Measurements from ENCODE around the gene ADAMTS19. TPM values are rescaled to one million over a fixed set of nuclear protein-coding genes. Genes with fewer than 3 reads are reported as not detected.

Gene ADAMTS19
- total RNA-seq, 4 donors from 2014 or later, result 0.51 to 0.88 TPM; not detected in 2

DNA sequence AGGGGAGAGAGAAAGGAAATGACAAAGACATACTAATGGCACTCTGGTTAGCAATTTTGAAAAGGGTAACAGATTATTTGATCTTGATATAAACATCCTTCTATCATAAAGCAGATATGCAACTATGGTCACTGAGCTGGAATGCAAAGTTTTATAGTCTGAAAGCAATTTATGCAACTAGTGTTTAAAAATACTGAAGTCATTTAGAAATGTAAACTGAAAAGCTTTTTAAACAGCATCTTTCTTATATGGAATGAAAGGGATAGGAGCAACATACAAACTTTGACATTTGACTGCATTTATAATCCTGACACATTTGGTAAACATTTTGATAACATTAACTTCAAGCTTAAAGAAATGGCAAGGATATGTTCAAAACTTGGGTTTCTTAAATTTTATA is 28.7 kb upstream of the ADAMTS19 start:
- TF ChIP-seq, protein P1, sequence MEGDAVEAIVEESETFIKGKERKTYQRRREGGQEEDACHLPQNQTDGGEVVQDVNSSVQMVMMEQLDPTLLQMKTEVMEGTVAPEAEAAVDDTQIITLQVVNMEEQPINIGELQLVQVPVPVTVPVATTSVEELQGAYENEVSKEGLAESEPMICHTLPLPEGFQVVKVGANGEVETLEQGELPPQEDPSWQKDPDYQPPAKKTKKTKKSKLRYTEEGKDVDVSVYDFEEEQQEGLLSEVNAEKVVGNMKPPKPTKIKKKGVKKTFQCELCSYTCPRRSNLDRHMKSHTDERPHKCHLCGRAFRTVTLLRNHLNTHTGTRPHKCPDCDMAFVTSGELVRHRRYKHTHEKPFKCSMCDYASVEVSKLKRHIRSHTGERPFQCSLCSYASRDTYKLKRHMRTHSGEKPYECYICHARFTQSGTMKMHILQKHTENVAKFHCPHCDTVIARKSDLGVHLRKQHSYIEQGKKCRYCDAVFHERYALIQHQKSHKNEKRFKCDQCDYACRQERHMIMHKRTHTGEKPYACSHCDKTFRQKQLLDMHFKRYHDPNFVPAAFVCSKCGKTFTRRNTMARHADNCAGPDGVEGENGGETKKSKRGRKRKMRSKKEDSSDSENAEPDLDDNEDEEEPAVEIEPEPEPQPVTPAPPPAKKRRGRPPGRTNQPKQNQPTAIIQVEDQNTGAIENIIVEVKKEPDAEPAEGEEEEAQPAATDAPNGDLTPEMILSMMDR (IDR thresholded peaks at IDR 0.05; ENCODE audit: low read depth), result no peak

DNA sequence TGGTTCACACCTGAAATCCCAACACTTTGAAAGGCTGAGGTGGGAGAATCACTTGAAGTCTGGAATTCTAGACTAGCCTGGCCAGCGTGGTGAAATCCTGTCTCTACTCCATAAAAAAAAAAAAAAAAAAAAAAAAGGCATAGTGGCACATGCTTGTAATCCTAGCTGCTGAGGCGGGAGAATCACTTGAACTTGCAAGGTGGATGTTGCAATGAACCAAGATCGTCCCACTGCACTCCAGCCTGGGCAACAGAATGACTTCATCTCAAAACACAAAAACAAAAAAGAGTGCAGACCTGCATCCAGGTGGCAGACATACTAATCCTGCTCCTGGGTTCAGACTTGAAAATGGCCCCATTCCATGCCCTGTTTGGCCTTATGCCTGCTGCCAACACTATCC is 21.8 kb upstream of the ADAMTS19 start:
- TF ChIP-seq, protein P1 (IDR thresholded peaks at IDR 0.05; ENCODE audit: low read depth), result no peak

DNA sequence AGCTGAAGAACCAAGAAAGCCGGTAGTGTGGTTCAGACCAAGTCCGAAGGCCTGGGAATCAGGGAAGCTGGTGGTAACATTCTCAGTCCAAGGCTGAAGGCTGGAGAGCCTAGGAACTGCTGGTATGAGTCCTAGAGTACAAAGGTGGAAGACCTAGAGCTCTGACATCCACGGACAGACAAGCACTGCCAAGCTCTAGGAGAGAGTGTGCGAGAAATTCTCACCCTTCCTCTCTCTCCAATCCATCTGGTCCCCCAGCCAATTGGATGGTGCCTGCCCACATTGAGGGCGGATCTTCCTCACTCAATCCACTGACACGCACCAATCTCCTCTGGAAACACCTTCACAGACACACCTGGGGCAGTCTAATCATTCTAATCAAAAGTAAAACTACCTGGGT is 19.7 kb upstream of the ADAMTS19 start:
- TF ChIP-seq, protein P1 (IDR thresholded peaks at IDR 0.05; ENCODE audit: low read depth), result no peak

DNA sequence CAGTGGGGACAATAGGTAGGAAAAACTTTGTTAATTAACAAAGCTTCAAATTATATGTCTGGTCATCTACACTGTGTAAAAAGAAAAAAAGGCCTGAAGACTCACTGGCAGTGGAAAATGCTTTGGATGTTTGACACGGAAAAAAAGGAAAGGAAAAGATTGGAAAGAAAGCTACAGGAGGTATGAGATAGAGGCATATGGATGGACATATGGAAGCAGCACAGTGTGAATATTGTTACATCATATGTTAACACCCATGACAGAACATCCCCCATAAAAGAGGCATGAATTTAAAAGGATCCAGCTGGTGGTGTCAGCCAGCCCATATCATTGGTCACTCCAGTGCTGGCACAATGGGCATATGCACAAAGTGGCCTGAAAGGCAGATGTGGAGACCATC is 19.0 kb upstream of the ADAMTS19 start:
- TF ChIP-seq, protein P1 (IDR thresholded peaks at IDR 0.05; ENCODE audit: low read depth), result no peak

DNA sequence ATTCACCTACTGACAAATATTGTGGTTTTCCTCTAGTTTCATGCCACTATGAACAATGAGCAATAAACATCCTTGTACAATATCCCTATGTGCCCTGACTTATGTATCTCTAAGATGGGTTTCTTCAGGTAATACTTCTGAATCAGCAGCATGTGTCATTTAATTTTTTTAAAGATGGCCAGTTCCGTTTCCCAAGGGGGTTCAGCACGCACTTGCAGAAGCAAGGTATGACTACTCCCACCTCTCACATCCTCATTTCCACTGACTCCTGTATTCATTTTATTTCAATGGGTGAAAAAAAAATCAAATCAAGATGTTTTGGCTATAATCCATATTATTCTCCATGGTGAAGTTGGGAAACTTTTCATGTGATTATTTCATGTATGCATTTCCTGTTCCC is 14.7 kb upstream of the ADAMTS19 start:
- TF ChIP-seq, protein P1 (IDR thresholded peaks at IDR 0.05; ENCODE audit: low read depth), result no peak

DNA sequence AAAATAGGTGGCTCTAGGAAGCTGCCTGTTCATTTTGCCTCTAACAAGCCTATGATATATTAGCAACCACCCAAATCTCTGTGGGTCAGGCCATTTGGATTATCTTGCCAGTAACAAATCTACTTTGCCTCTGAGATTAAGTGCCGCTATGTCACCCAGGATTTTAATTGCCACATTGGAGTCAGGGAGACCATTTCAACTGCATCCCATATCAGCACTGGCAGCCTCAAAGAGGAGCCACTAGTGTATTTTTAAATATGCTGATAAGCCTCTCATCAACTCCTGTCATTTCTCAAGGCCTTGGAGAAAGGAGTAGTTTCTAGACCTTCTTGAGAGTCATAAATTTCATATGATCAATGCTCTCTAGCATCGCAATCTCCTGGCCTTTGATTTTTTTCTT is 12.1 kb upstream of the ADAMTS19 start:
- TF ChIP-seq, protein P1 (IDR thresholded peaks at IDR 0.05; ENCODE audit: low read depth), result no peak

DNA sequence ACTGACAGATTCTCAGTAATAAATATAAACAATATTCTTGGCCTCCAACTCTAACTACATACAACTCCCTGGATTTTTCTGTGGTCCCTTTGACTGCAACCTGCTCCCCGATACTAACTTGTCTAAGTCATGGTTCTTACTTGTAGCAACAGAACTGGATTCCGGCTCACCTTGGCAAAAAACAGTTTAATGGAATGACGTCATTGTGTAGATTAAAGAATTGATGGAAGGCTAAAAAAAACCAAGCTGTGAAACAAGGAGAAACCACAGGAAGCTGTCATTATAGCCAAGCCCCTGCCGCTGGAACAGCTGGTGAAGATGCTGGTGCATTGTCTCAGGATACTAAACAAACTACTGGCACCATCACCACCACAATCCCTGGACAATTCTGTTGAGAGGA is 11.4 kb upstream of the ADAMTS19 start:
- TF ChIP-seq, protein P1 (IDR thresholded peaks at IDR 0.05; ENCODE audit: low read depth), result no peak

All from subcutaneous adipose tissue (tissue), 4 donors.